HG02885 (cell line): ENCODE measurements around the gene UGT1A5.
"Not testable (repeated sequence)": the region's sequence is repeated elsewhere in the genome, so short reads cannot be mapped to it uniquely, and the experiment has no call there.

Experiments
- ATAC-seq: cut with Tn5 transposase; IDR thresholded peaks from one replicate; pipeline ENCODE4 v1.9.1; 2021; ENCODE audit warnings: mild to moderate bottlenecking; ENCODE audit not compliant: unreplicated experiment, poor library complexity

The UGT1A5 gene

GRCh38 chr2:233692648-233693047 is 20.1 kb upstream of the UGT1A5 start, which contains the start of gene UGT1A6:
Gene UGT1A6 (plus strand): TSS chr2:233692890. CDS start chr2:233693005, 115 bp downstream.
- ATAC-seq: no peak

- ATAC-seq: no peak
Measured at GRCh38 chr2:233693963-233694362, 18.7 kb upstream of the UGT1A5 start.

- no peak for ATAC-seq
Measured at GRCh38 chr2:233698740-233699139, 14.0 kb upstream of the UGT1A5 start.

- no peak for ATAC-seq
Measured at GRCh38 chr2:233699424-233700027, 13.2 kb upstream of the UGT1A5 start.

- no peak for ATAC-seq
Measured at GRCh38 chr2:233700028-233700635, 12.6 kb upstream of the UGT1A5 start.

- ATAC-seq: not testable (repeated sequence)
Measured at GRCh38 chr2:233700842-233701241, 11.9 kb upstream of the UGT1A5 start.

GRCh38 chr2:233702238-233702637 is 10.5 kb upstream of the UGT1A5 start:
- no peak for ATAC-seq

GRCh38 chr2:233705911-233706506 is 6.7 kb upstream of the UGT1A5 start:
- no peak for ATAC-seq

- ATAC-seq: no peak
Measured at GRCh38 chr2:233706720-233707119, 6.0 kb upstream of the UGT1A5 start.

GRCh38 chr2:233707940-233708644 is 4.6 kb upstream of the UGT1A5 start:
- ATAC-seq: no peak

GRCh38 chr2:233708942-233709341 is 3.8 kb upstream of the UGT1A5 start:
- ATAC-seq: no peak

- no peak for ATAC-seq
Measured at GRCh38 chr2:233711312-233712008, 1.2 kb upstream of the UGT1A5 start.

- ATAC-seq: no peak
Measured at GRCh38 chr2:233713262-233713615, 532 bp downstream of the UGT1A5 start.

- no peak for ATAC-seq
Measured at GRCh38 chr2:233714121-233714520, 1.4 kb downstream of the UGT1A5 start.

- no peak for ATAC-seq
Measured at GRCh38 chr2:233718552-233718951, 5.8 kb downstream of the UGT1A5 start, which contains the start of gene UGT1A4. Gene UGT1A4 (plus strand): TSS chr2:233718736. CDS start chr2:233718821, 85 bp downstream.

GRCh38 chr2:233728723-233729301 is 16.1 kb downstream of the UGT1A5 start, which contains the start of gene UGT1A3:
Gene UGT1A3 (plus strand): TSS chr2:233729042. CDS start chr2:233729127, 85 bp downstream.
- ATAC-seq: no peak

- ATAC-seq: not testable (repeated sequence)
Measured at GRCh38 chr2:233736868-233737653, 24.4 kb downstream of the UGT1A5 start.

GRCh38 chr2:233740870-233741269 is 28.2 kb downstream of the UGT1A5 start:
- no peak for ATAC-seq
